HepG2 (cell line): ENCODE results near the gene TYMS. TPM values are rescaled to one million over a fixed set of nuclear protein-coding genes. Genes with fewer than 3 reads are reported as not detected.

Experiments
- ATAC-seq: fragments of 200-7000 bp; cut with Tn5 transposase; 3 replicates; pipeline ENCODE4 v1.9.1; 2020; ENCODE audit warnings: mild to moderate bottlenecking, moderate library complexity
- BruUV-seq: library from RNA; stranded (reverse); fragments of 400-500 nt; replicated peaks from 2 replicates; lab custom pipeline; 2021; lab: Mats Ljungman, UMichigan
- CTCF ChIA-PET: fragments of 300-600 bp; formaldehyde crosslinking; extraction: SDS; loops from one replicate; lab custom pipeline; 2021; ENCODE audit warnings: low total read pairs, inconsistent platforms, low intra/inter-chr PET ratio; lab: Yijun Ruan, JAX
- POLR2A ChIA-PET: fragments of 350-600 bp; sonication (Branson Sonifier 250); formaldehyde crosslinking; loops from one replicate; lab custom pipeline; 2020; ENCODE audit warnings: antibody characterized with exemption, inconsistent platforms; lab: Yijun Ruan, JAX
- DNase-seq: peaks from one replicate; pipeline ENCODE4 v3.0.0-alpha.2; 2015; ENCODE audit warnings: low spot score
- FAIRE-seq: peaks from 3 replicates; lab custom pipeline; 2011; peaks lifted over from hg19 to GRCh38; lab: Jason Lieb, UNC
- H2AFZ ChIP-seq: one replicate; pipeline ENCODE4 v1.6.1; 2011; ENCODE audit warnings: low read length, inconsistent platforms
- H3K27ac ChIP-seq: fragments of 300-600 bp; 3 replicates; pipeline ENCODE4 v1.8.0; 2011; ENCODE audit warnings: mixed run types, mild to moderate bottlenecking, mixed read lengths, low read length, inconsistent platforms; ENCODE audit not compliant: insufficient read depth; ENCODE audit errors: extremely low read length
- H3K27me3 ChIP-seq, 2 experiments: fragments of 200-600 bp in 1 of 2; 2 replicates in 1 of 2; 3 replicates in 1 of 2; pipeline versions ENCODE4 v1.6.0 to v1.8.0; 2011; ENCODE audit warnings: low read length in 2 of 2, mild to moderate bottlenecking in 2 of 2, moderate library complexity in 2 of 2, inconsistent platforms in 1 of 2; ENCODE audit not compliant: insufficient read depth in 2 of 2, control insufficient read depth in 1 of 2
- H3K36me3 ChIP-seq, 2 experiments: fragments of 200-600 bp in 1 of 2; replicated peaks in 1 of 2; 2 replicates in 1 of 2; 3 replicates in 1 of 2; pipeline versions ENCODE4 v1.5.1 to v1.8.0; 2011; ENCODE audit warnings: low read length in 2 of 2, inconsistent platforms in 1 of 2; ENCODE audit not compliant: insufficient read depth in 2 of 2, control insufficient read depth in 1 of 2
- H3K4me1 ChIP-seq: 2 replicates; pipeline ENCODE4 v1.5.1; 2012; ENCODE audit warnings: low read length, inconsistent platforms; ENCODE audit not compliant: insufficient read depth
- H3K4me2 ChIP-seq: 2 replicates; pipeline ENCODE4 v1.6.0; 2011; ENCODE audit warnings: low read depth, low read length, inconsistent platforms
- H3K4me3 ChIP-seq, 3 experiments: fragments of 200-600 bp in 1 of 3; sonication (generic), shearing (Covaris generic) in 1 of 3; replicated peaks in 1 of 3; 2 replicates each; pipeline ENCODE4 v1.5.1; 2011 to 2016; ENCODE audit warnings: low read length in 3 of 3, inconsistent platforms in 2 of 3, low read depth in 2 of 3, mild to moderate bottlenecking in 2 of 3, control low read depth in 1 of 3, mixed read lengths in 1 of 3; ENCODE audit not compliant: insufficient read depth in 1 of 3
- H3K79me2 ChIP-seq: one replicate; pipeline ENCODE4 v1.6.1; 2011; ENCODE audit warnings: low read length, inconsistent platforms; ENCODE audit not compliant: insufficient read depth
- H3K9ac ChIP-seq: 2 replicates; pipeline ENCODE4 v1.6.0; 2011; ENCODE audit warnings: mild to moderate bottlenecking, low read depth, low read length, inconsistent platforms; ENCODE audit not compliant: insufficient read depth
- H3K9me3 ChIP-seq: 2 replicates; pipeline ENCODE4 v1.5.1; 2012; ENCODE audit warnings: mild to moderate bottlenecking, low read length
- H4K20me1 ChIP-seq: 2 replicates; pipeline ENCODE4 v1.6.0; 2011; ENCODE audit warnings: inconsistent platforms, mild to moderate bottlenecking, low read length, moderate library complexity; ENCODE audit not compliant: insufficient read depth
- E2F1 ChIP-seq: sonication (generic); formaldehyde crosslinking; IDR thresholded peaks from 2 replicates; pipeline ENCODE4 v1.5.0; 2020; ENCODE audit warnings: missing genetic modification reagents
- FOSL2 ChIP-seq: sonication (generic); formaldehyde crosslinking; IDR thresholded peaks from 2 replicates; pipeline ENCODE4 v1.4.0; 2020; ENCODE audit warnings: missing genetic modification reagents
- FOXO4 ChIP-seq: sonication (generic); formaldehyde crosslinking; conservative IDR thresholded peaks from 2 replicates; pipeline ENCODE4 v1.8.1; 2023; ENCODE audit warnings: missing genetic modification reagents
- HOXA3 ChIP-seq: sonication (generic); formaldehyde crosslinking; IDR thresholded peaks from 2 replicates; pipeline ENCODE4 v1.5.0; 2020; ENCODE audit warnings: missing genetic modification reagents
- SP2 ChIP-seq: sonication (generic); formaldehyde crosslinking; IDR thresholded peaks from 2 replicates; pipeline ENCODE4 v1.5.1; 2020; ENCODE audit warnings: mild to moderate bottlenecking, missing genetic modification reagents
- SSRP1 ChIP-seq: IDR thresholded peaks from 2 replicates; pipeline ENCODE4 v1.6.1; 2016; ENCODE audit warnings: control low read depth
- ZNF18 ChIP-seq: sonication (generic); formaldehyde crosslinking; IDR thresholded peaks from 2 replicates; pipeline ENCODE4 v1.8.0; 2022; ENCODE audit warnings: mild to moderate bottlenecking, missing genetic modification reagents; ENCODE audit not compliant: insufficient replicate concordance
- ZNF296 ChIP-seq: sonication (generic); formaldehyde crosslinking; conservative IDR thresholded peaks from 2 replicates; pipeline ENCODE4 v1.5.0; 2020; ENCODE audit warnings: mild to moderate bottlenecking, missing genetic modification reagents
- ZNF770 ChIP-seq: sonication (generic); formaldehyde crosslinking; IDR thresholded peaks from 2 replicates; pipeline ENCODE4 v1.5.0; 2020; ENCODE audit warnings: mild to moderate bottlenecking, missing genetic modification reagents
- WGBS: methylation state at CpG from one replicate; pipeline ENCODE4 v1.1.6; 2017; ENCODE audit warnings: low lambda C conversion rate; 5-methylcytosine and 5-hydroxymethylcytosine counted together
- in situ Hi-C: cut with HindIII; loops from 2 replicates; pipeline ENCODE4 v1.10.0; 2017; ENCODE audit warnings: low pct_unique_long_range_greater_than_20kb; ENCODE audit not compliant: extremely low pct_ligation_motif_present
- intact Hi-C: fragments of 100-400 bp; cut with micrococcal nuclease; formaldehyde crosslinking; loops from one replicate; pipeline ENCODE4 v1.10.0; 2022; ENCODE audit not compliant: unreplicated experiment
- polyA plus RNA-seq, 8 experiments: library from polyadenylated mRNA; depleted of rRNA in 3 of 8; stranded (reverse) in 7 of 8; unstranded in 1 of 8; fragments of >200 nt; fragmentation: Illumina TruSeq in 4 of 8; extraction: Trizol in 4 of 8; gene quantifications; 2 replicates each; pipeline versions ENCODE4 v1.2.1 to v1.2.3, GENCODE V29; 2011 to 2016; ENCODE audit warnings: low read depth in 4 of 8, missing spikeins in 1 of 8, mixed read lengths in 1 of 8; ENCODE audit not compliant: insufficient read depth in 1 of 8
- total RNA-seq, 5 experiments: library from RNA; depleted of rRNA; stranded (reverse); fragments of >200 nt; fragmentation: Illumina TruSeq; extraction: Trizol; gene quantifications; 2 replicates each; pipeline ENCODE4 v1.2.3, GENCODE V29; 2016; ENCODE audit warnings: low read depth in 1 of 5

Gene TYMS
- total and polyA plus RNA-seq, 2 of the 13 experiments (the other 11 are each of a cell fraction or from before 2014, with no cell fraction given), result 80.1 to 106 TPM

GRCh38 chr18:654601-655000, 2.9 kb upstream of the TYMS start (continued):
- TF ChIP-seq E2F1 (no peak), SSRP1 (CRISPR knock-in tag) (no peak), HOXA3 (no peak), FOXO4 (no peak)

GRCh38 chr18:655445-655844, 2.0 kb upstream of the TYMS start:
- ATAC-seq (no peak), FAIRE-seq (no peak), DNase-seq (no peak)
- POLR2A ChIA-PET, result no interaction called here
- in situ Hi-C loops (no loop called here), intact Hi-C loops (loop anchor here (5.0 to 10.0 kb wide), 2 partner anchors 33 to 179 kb away; no protein-coding TSS in a partner anchor)
- Histone ChIP-seq H2AFZ (no peak overlapping the region), H3K9me3 (no peaks in the 10 kb centered on the region), H3K4me2 (peak overlapping the region; percentile 53), H3K4me3 (no peak overlapping the region), H3K27me3 (no peaks in the 10 kb centered on the region), H3K79me2 (peaks cover 55% of the 10 kb centered on the region), H3K4me1 (peaks cover 68% of the 10 kb centered on the region), H3K36me3 (peaks cover 5 to 15% of the 10 kb centered on the region in 2 experiments; a peak in 4 of 5 replicates), H3K9ac (no peak overlapping the region), H4K20me1 (peaks cover 10% of the 10 kb centered on the region; the same call in 1 of the 2 replicates), H3K27ac (no peak overlapping the region)
- TF ChIP-seq SP2 (CRISPR knock-in tag) (no peak), FOSL2 (CRISPR knock-in tag) (no peak), ZNF18 (no peak), ZNF770 (CRISPR knock-in tag) (no peak), ZNF296 (CRISPR knock-in tag) (no peak)
- 72% methylated on average over 6 of the region's 6 CpGs for WGBS
- BruUV-seq, result TSS peak; percentile 49
- CTCF ChIA-PET, result no interaction called here
